ENCODE data around the gene NUDCD3.

Gene NUDCD3

DNA sequence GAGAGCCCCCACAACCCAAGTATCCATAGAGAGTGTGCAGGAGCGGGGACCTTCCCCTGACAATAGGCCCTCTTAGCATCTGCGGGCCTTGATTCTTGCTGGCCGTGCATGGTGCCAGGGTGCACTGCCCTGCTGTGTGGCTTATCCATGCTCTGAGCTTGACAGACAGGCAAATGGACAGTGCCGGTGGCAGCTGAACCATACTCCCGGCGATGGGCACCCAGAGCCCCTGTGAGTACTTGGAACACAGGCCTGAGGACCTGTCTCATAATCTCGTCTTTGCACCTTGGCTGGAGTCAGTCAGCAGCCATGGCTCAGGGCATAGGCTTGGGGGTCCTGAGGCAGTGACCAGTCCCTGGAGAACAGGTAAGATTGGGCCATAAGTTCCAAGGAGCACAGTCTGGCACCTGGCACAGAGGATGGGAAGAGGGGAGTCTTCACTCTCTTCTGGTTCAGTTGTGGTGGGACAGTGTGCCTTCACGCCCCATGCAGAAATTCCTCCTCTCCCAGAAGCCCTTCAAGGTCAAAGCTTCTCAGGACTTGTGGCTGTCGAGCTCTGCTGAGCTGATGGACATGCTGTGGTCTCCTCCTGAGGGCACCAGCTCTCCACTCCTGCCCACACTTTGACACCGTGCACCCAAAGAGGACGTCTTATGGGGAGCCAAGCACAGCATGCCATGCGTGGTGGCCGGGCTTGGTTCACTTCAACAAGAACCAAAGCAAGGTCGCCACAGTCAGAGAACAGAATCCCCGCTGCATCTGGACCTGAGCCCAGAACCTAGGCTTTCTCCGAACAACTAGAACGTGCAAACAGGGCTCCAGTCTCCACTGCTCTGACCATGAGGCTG is 105.6 kb downstream of the NUDCD3 start:
- no peak for DNase-seq (ENCODE audit: low spot score)

DNA sequence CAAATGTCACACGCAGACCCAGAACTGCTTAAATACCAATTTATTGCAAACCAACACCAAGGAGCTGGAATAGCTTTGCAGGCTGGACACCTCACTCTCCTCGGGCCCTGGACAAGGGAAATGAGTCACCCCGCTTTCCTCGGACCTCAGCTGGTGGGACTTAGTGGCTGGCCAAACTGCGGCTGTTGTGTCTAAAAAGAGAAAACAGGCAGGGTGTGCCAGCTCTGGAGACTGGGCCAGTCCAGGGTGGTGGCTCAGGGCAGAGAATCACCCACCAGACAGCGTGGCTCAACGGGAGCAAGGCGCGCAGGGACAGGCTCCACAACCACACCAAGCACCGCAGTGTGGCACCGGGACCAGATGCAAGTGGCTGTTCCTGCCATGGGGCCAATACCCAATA is 106.9 kb downstream of the NUDCD3 start:
- DNase-seq (ENCODE audit: low spot score): no peak

DNA sequence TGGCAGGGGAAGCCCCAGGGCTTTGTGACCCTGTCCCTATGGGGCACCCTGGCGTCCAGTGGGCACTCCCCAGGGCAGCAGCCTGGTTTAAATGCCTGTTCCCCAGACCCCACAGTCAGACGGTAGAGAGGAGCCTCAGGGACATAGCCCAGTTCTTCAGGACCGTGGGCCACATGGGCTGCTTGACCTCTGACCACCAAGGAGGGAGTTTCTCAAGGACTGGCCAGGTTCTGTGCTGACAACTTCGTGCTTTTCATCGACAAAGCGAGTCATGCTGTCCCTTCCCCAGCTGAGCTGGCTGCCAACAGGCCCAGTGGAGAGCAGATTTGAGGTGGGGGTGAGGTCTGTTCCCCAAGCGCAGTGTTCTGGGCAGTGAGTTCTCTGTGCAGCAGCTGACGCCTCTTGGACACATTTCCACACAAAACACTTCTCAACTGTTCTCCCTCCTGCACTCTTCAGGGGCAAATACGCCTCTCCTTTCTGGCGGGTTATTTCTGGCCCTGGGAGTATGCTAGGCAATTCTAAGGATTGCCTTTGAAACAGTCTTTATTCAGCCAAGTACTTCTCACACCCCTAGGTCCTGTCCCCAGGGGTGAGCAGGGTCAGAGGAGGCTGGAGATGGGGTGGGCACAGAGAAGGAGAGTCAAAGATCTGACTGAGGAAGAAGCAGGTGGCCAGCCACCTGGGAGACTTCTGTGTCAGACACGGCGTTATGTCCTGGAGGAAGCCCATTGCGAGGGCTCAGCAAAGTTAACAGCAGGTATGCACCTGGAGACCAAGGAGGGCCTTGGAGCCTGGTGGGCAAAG is 107.8 kb downstream of the NUDCD3 start:
- DNase-seq (ENCODE audit: low spot score): no peak

DNA sequence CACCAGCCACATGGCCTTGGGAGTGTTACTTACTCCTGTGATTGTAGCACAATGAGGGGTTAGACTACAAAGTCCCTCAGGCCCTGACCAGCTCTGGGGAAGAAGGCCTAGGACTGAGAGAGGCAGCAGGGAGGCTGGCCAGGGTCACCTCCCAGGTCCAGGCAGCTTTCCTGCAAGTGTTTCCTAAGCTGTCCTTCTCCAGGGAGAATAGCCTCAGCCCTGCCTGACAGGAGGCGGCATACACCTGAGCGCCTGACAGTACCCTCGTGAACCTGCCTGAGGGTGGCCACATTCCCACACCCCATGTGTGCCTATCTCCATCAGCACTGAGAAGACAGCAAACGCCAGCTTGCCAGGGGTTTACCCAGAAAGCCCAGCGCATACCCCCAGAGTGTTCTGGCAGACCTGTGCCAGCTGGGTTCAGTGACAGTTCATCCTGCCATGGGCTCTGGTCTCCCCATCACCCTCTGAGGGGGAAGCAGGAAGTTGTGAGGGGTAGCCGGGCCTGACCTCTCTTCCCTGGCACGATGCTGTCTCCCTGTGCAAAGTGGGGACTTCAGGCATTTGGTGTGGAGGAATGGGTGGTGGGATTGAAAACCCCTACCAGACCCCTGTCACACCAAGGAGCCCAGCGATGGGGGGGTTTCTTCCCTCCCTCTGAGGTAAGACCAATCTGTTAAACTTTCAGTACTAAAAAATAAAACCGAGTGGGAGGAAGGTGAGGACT is 108.8 kb downstream of the NUDCD3 start:
- DNase-seq (ENCODE audit: low spot score): no peak

DNA sequence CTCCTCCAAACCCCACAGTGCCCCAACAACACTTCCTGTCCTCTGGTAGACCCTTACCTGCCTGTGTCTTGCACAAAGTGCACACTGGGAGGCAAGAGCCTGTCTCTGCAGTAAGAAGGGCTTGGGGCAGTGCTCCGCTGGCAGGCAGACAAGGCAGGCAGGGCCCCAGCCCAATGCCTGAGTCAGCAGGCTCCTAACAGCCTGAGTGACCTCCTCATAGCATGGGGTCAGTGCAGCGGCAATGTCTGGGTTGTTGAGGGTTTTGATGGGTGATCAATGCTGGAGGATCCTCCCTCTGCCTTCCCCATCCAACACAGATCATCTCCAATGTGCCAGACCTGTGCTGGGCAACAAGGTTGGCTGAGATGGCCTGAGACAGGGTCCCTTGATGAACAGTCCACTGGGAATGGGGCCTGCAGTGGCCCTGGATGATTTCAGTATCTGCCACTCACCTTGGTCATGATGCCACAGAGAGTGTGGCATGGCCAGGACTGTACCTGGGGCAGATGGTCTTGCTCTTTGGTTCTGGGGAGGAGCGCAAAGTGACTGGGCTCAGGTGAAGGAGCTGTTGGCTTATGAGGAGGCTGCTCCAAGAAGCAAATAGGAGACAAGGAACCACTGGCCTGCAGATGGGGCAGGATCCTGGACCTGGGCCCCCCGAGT is 109.5 kb downstream of the NUDCD3 start:
- no peak for DNase-seq (ENCODE audit: low spot score)

DNA sequence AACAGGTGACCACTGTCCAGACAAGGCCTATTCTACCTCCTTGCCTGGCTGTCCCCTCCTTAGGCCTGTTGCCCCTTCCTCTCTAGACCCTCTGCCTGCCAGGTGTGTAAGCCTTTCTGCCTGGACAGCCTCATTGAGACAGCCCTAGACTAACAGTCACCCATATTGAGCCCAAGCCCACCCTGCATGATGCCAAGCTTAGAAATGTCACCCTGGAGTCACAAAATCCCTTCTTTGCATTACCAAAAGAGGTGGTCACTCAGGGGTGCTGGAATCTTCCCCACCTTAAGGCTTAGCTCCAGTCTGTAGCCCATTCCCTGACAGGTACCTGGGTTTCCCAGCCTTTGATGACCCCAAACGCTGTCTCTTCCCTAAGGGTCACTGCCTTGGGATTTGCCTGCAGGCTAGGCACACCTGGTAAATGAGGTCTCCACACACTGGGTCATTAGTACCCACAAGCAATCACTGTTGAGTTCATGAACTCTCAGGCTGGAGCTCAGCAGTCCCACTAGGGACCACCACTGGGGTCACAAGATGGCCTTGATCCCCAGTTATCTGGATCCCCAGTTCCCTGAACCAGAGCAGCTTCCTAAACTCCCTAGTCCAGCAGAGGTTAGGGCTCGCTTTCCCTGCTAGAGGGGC is 110.1 kb downstream of the NUDCD3 start:
- DNase-seq (ENCODE audit: low spot score): no peak

DNA sequence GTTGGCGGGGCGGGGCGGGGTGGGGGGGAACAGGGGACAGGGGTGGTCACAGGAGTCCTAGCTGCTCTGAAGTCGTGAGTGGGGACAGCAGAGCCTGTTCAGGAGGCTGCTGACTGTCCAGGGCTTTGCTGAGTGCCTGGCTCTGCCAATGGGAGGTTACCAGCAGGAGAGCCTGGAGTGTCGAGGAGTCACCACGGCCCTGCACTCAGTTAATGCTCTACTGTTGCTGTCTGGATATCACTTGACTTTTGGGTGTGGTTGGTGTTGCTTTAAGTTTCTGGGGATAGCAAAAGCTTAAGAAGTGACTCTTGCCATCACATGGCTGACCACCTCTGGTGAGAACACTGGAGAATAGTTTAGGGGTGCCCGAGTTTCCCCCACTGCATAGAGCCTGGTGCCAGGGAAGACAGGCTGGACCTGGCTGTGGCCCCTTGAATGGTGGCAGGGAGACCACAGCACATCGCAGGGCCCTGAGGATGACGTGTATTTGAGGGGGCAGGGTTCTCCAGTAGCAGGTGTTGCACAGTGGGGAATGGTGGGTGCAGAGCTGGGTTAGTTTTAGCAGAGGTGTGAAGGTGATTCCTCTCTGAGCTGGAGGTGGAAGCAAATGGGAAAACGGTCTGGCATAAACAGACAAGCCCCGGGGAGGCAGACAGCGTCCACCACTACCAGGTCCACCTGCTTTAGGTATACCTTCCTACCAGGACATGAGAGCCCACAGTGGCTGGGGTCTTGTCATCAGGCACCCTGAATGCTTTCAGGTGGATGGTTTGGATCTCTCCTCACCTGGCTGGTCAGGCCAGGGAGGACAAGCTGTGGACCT is 110.9 kb downstream of the NUDCD3 start:
- no peak for DNase-seq (ENCODE audit: low spot score)

DNA sequence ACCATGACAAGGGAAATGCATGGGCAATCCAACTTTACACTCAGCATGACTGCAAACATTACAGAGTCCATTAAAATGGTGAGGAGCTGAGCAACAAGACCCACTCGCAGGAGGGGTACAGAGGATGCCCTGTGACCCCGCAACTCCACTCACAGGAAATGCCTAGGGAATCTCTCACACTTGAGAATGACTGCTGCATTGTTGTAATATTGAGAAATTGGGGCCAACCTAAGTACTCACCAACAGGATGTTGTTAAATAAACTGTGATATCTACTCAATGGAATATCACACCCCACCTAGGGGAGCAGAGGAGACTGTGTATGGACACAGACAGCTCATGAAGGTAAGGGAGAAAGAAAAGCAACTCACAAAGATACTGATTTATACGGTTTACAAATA is 111.7 kb downstream of the NUDCD3 start:
- no peak for DNase-seq (ENCODE audit: low spot score)

DNA sequence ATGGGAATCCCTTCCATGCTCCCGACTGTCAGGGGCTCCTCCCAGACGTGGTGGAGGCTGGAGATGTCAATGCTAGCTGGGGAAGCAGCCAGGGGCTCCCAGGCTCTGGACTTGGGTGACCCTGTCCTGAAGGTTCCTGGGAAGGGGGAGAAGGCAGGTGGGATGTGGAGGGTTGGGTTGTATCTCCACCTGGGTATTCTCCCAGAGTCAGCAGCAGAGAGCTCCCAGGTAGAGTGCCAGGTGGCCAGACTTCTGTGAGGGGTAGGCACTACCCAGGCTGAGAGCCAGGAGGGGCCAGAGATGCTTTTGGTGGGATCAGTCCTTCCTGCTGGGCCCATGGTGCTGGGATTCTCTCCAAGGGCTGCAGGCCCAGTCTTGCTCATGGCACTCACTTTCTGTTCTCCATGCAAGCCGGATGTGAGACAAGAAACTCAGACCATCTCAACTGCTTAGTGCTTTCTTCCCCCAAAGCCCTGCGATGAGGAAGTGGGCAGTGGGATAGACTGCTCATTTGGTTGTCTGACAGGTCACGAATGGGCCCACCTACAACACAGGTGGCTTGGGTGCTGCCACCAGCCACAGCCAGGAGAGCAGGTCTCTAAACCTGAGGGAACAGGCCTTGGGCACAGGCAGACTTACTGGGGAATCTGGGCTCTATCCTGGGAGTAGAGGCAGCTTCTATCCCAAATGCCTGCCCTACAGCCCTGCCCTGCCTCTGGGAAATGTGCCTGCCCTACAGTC is 112.6 kb downstream of the NUDCD3 start:
- no peak for DNase-seq (ENCODE audit: low spot score)

DNA sequence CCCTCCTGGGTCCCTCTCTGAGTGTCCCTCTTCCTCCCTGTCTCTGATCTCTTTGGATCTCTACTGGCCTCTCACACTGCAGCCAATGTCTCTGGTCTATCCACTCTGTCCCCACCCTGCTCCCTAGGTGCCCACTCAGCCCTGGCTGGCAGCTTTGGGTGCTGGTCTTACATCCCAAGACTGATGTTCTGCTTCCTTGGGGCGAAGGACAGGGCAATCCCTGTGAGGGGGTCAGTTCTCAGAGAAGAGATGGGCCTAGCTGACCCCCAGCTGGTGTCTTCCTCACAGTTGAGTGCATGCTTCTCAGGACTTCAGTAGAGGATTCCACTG is 113.4 kb downstream of the NUDCD3 start:
- DNase-seq (ENCODE audit: low spot score): no peak

DNA sequence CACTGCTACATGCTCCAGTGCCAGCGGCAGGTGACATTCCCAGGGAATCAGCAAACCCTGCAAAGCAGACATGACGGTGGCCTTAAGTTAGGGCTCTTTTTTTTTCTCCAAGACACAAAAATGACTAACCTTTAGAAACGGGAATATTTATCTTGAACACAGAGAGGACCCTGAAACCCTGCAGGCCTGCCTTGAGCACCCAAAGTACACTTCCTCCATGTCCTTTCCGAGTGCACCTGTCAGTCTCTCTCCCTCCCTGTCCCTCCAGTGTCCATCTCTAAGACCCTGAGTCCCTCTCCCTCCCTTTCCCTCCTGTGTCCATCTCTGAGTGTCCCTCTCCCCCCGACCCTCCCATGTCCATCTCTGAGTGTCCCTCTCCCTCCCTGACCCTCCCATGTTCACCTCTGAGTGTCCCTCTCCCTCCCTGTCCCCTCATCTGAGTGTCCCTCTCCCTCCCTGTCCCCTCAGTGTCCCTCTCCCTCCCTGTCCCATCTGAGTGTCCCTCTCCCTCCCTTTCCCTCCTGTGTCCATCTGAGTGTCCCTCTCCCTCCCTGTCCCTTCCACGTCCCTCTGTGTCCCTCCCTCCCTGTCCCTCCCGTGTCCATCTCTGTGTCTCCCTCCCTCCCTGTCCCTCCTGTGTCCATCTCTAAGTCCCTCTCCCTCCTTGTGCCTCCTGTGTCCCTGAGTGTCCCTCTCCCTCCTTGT is 113.9 kb downstream of the NUDCD3 start:
- no peak for DNase-seq (ENCODE audit: low spot score)

DNA sequence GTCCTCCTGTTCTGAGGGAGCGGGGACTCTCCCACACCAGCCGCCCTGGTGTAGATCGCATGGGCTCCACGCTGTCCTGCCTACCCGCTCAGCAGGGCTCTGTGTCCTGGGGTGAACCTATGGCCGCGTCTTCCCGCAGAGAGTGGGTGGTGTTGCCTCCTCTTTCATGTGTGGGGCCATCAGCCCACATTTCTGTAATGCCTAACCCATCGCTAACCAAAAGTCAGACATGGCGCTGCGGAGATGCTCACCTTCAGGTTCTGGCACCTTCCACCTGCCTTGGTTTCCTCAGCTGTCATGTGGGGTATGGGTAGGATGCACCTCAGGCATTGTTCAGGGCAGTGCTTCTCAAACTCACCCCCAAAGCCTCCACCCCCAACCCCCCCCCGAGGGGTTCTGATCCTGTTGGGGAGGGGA is 114.5 kb downstream of the NUDCD3 start:
- no peak for DNase-seq (ENCODE audit: low spot score)

DNA sequence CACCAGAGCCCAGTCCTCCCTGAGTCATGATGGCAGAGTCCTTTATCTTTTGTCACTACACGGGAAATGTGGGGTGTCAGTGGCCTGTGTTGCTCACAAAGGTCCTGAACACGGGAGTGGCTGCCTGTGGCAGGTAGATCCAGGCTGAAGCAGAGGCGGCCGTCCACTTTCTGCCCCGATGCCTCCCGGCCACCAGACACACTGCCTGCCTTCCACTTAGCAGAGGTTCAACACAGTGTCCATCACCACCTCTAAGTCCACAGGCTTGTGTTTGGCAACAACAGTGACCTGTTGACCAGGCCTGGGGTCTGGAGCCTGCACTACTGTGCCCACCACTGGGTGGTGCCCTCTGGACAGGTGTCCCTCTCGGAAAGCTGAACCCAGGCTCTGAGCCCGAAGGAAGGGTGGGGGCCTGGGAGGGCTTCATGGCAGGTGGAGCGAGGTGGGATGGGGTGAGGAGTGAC is 115.2 kb downstream of the NUDCD3 start:
- no peak for DNase-seq (ENCODE audit: low spot score)

DNA sequence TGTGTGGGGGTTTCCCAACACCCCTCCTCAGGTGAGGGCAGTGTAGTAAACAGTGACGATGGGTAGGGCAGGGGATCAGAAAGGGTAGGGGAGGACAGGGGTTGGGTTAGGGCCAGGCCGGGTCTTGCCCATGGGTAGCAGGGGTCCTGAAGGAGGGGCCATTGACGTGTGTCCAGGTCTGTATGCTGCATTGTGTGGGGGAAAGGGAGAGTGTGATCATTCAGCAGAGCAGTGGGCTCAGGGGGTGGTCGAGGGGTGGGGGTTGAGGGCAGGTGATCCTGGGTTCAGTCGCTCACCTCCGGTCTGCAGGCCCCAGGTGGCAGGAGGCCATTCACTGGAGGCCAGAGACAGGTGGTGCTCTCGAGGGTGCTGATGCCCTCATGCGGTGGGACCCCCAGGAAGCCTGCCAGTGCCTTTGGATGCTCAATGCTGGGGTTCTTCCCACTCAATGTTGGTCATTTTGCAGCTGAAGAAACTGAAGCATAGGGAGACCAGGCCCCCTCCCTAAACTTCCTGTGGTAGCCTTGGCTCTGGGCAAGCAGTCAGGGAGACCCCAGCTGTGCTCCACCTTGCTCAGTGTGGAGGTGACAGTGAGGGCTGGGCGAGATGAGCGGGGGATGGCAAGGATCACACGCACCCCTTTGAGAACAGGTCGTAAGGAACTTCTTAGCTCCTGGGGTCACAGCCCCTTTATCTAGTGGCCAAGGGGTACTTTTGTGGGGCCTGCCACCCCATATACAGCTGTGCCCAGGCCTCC is 116.3 kb downstream of the NUDCD3 start:
- no peak for DNase-seq (ENCODE audit: low spot score)

DNA sequence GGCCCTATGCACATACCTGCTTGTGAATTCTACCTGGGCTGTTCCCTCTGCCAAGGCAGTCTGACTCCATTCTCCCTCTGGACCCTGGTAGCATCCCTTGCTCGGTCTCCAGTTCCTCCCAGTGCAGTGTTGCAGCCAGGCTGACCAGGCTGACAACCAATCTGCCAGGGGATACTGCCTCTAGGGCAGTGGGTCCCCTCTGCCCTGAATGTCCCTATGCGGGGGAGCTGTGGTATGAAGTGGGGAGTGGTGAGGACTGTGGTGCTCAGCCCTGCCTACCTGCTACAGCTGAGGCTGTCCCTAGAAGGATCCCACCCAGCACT is 117.1 kb downstream of the NUDCD3 start:
- no peak for DNase-seq (ENCODE audit: low spot score)

DNA sequence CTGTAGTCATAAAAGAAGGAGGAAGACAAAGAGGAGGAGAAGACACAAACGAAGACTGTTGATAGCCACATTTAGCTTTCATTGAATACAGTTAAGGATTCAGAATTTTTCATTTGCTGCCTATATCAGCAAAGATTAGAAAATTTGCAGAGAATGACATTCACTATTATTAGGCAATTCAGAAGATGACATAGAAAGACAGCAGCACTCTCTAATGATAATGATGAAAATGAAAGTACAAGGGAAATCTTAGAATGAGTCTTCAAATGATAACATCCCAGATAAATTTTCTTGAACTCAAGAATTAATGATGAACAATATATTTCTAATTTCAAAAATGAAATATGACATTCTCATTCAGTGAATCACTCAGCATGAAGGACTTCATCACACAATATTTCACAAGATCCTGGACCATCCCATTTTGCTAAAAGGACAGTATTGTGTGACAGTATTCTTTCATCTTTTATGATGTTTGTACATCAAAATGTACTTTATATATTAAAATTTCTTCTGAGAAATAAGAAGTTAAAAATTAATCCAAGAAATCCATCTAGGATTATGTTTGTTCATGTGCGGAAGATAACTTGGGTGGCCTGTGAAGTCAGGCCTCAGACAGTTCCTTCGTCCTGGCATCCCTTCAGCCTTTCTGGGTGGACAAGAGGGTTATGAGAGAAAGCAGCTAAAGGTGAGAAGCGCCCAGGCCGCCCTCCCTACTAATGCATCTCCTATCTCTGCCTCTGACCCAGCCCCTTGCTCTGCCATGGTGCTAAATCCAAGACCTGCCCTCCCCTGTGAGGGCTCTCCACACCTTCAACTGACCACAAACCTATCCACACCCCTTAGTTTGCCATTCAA is 117.7 kb downstream of the NUDCD3 start:
- no peak for DNase-seq (ENCODE audit: low spot score)

DNA sequence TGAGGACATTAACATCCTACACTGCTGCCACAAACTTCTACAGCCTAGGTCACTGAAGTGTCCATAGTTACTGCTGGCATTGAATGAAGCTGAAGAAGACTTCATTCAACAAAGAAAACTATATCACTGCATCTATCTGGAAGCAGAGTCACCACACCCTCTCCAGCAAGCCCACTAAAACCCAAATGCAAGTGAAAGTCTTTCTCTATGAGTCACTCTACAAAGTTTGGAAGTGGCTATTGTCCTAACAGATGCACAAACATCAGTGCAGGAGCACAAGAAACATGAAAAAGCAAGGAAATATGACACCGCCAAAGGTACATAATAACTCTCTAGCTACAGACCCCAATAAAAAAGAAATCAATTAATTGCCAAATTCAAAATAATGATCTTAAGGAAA is 121.6 kb downstream of the NUDCD3 start:
- DNase-seq (ENCODE audit: low spot score): no peak

All from SK-N-DZ (cell line).